ENCODE data around the gene ITGA6.

GRCh38 chr2:172518995-172519394 is 91.6 kb downstream of the ITGA6 start:
- TF ChIP-seq POLR2A (IDR thresholded peaks at IDR 0.05; ENCODE audit: low read length) = no peak
- no peak for TF ChIP-seq GATA1 (IDR thresholded peaks at IDR 0.05; ENCODE audit: low read depth, low read length)

Measured in erythroblast (primary cell).